ENCODE measurements around the gene PCYT1A. TPM values are rescaled to one million over a fixed set of nuclear protein-coding genes. Genes with fewer than 3 reads are reported as not detected.

PCYT1A gene
- polyA plus RNA-seq, 3 donors = 24.3 to 99.6 (median 31.6) TPM

- peaks cover 20 to 38% of the 10 kb centered on the region in 2 donors for H3K36me3 ChIP-seq (replicated peaks in 1 of 2; ENCODE audit: control insufficient read depth in 1 of 2, insufficient read depth in 2 of 2, low read length in 2 of 2)
- H3K27ac ChIP-seq (ENCODE audit: low read depth in 1 of 2, low read length in 2 of 2) = peak overlapping the region in 1 of 2 donors; percentile 49
- no peak overlapping the region for H3K4me3 ChIP-seq (replicated peaks in 1 of 3; ENCODE audit: low read depth in 2 of 3, low read length in 3 of 3)
- intact Hi-C loops (cut with micrococcal nuclease) = no loop called here
- TF ChIP-seq, protein P1, sequence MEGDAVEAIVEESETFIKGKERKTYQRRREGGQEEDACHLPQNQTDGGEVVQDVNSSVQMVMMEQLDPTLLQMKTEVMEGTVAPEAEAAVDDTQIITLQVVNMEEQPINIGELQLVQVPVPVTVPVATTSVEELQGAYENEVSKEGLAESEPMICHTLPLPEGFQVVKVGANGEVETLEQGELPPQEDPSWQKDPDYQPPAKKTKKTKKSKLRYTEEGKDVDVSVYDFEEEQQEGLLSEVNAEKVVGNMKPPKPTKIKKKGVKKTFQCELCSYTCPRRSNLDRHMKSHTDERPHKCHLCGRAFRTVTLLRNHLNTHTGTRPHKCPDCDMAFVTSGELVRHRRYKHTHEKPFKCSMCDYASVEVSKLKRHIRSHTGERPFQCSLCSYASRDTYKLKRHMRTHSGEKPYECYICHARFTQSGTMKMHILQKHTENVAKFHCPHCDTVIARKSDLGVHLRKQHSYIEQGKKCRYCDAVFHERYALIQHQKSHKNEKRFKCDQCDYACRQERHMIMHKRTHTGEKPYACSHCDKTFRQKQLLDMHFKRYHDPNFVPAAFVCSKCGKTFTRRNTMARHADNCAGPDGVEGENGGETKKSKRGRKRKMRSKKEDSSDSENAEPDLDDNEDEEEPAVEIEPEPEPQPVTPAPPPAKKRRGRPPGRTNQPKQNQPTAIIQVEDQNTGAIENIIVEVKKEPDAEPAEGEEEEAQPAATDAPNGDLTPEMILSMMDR (IDR thresholded peaks at IDR 0.05) = no peak
- peaks cover 23 to 24% of the 10 kb centered on the region in 2 donors for H3K4me1 ChIP-seq (ENCODE audit: control insufficient read depth in 1 of 2, insufficient read depth in 2 of 2, low read length in 2 of 2)
- H3K27me3 ChIP-seq (ENCODE audit: control insufficient read depth in 2 of 2, insufficient read depth in 2 of 2, low read length in 2 of 2) = no peaks in the 10 kb centered on the region
- H3K4me2 ChIP-seq (replicated peaks; ENCODE audit: extremely low read depth, low read length, poor library complexity, severe bottlenecking) = no peak overlapping the region
- peaks cover 84% of the 10 kb centered on the region for H3K79me2 ChIP-seq (ENCODE audit: insufficient read depth, low read length)
- peaks cover 91% of the 10 kb centered on the region for H4K20me1 ChIP-seq (ENCODE audit: insufficient read depth, low read length)
- Mint-ChIP-seq H3K4me1 (peaks cover 33% of the 10 kb centered on the region), H3K27ac (peak overlapping the region in 2 of 7 donors; percentile 0 to 73), H3K36me3 (peaks cover 20 to 37% of the 10 kb centered on the region in 2 donors), H3K4me3 (no peak overlapping the region), H3K27me3 (ENCODE audit: low read depth in 3 of 3) (peaks cover 0 to 2% (median 0%) of the 10 kb centered on the region in 3 donors), H3K9me3 (no peaks in the 10 kb centered on the region)
- WGBS (ENCODE audit: insufficient coverage) = 100% methylated on average over 4 of the region's 5 CpGs
- DNase-seq = no peak
- H2AFZ ChIP-seq (ENCODE audit: insufficient read depth, low read depth, low read length, poor library complexity, severe bottlenecking) = no peak overlapping the region
- H3K9me3 ChIP-seq (replicated peaks in 1 of 2; ENCODE audit: control insufficient read depth in 1 of 2, insufficient read depth in 1 of 2, low read length in 2 of 2) = no peaks in the 10 kb centered on the region
- H3K9ac ChIP-seq (ENCODE audit: insufficient read depth, low read length, poor library complexity, severe bottlenecking) = no peak overlapping the region
Measured at GRCh38 chr3:196275126-196275525, 12.4 kb downstream of the PCYT1A start.

- Mint-ChIP-seq H3K27me3 (ENCODE audit: low read depth in 3 of 3) (no peaks in the 10 kb centered on the region), H3K36me3 (peaks cover 22 to 42% of the 10 kb centered on the region in 2 donors), H3K27ac (peak overlapping the region in 4 of 7 donors; percentile 2 to 73 (median 34)), H3K4me1 (peaks cover 29% of the 10 kb centered on the region), H3K4me3 (no peak overlapping the region), H3K9me3 (no peaks in the 10 kb centered on the region)
- H3K4me2 ChIP-seq (replicated peaks; ENCODE audit: extremely low read depth, low read length, poor library complexity, severe bottlenecking) = no peak overlapping the region
- intact Hi-C loops (cut with micrococcal nuclease) = no loop called here
- WGBS (ENCODE audit: insufficient coverage) = 100% methylated on average over 3 of the region's 5 CpGs
- no peak overlapping the region for H3K9ac ChIP-seq (ENCODE audit: insufficient read depth, low read length, poor library complexity, severe bottlenecking)
- no peak overlapping the region for H2AFZ ChIP-seq (ENCODE audit: insufficient read depth, low read depth, low read length, poor library complexity, severe bottlenecking)
- DNase-seq = peak in 1 of 3 donors; percentile 23
- peak overlapping the region in 1 of 2 donors; percentile 49 for H3K27ac ChIP-seq (ENCODE audit: low read depth in 1 of 2, low read length in 2 of 2)
- no peaks in the 10 kb centered on the region for H3K9me3 ChIP-seq (replicated peaks in 1 of 2; ENCODE audit: control insufficient read depth in 1 of 2, insufficient read depth in 1 of 2, low read length in 2 of 2)
- peaks cover 20 to 41% of the 10 kb centered on the region in 2 donors for H3K36me3 ChIP-seq (replicated peaks in 1 of 2; ENCODE audit: control insufficient read depth in 1 of 2, insufficient read depth in 2 of 2, low read length in 2 of 2)
- no peaks in the 10 kb centered on the region for H3K27me3 ChIP-seq (ENCODE audit: control insufficient read depth in 2 of 2, insufficient read depth in 2 of 2, low read length in 2 of 2)
- peaks cover 83% of the 10 kb centered on the region for H3K79me2 ChIP-seq (ENCODE audit: insufficient read depth, low read length)
- peaks cover 88% of the 10 kb centered on the region for H4K20me1 ChIP-seq (ENCODE audit: insufficient read depth, low read length)
- TF ChIP-seq, protein P1 (IDR thresholded peaks at IDR 0.05) = no peak
- no peak overlapping the region for H3K4me3 ChIP-seq (replicated peaks in 1 of 3; ENCODE audit: low read depth in 2 of 3, low read length in 3 of 3)
- H3K4me1 ChIP-seq (ENCODE audit: control insufficient read depth in 1 of 2, insufficient read depth in 2 of 2, low read length in 2 of 2) = peaks cover 19% of the 10 kb centered on the region in 2 donors
Measured at GRCh38 chr3:196274585-196274984, 12.9 kb downstream of the PCYT1A start.

Data from CD14-positive monocyte (primary cell).